GM21528 (cell line): ENCODE results near the gene EPM2A.

Experiments used
- ATAC-seq: cut with Tn5 transposase; IDR thresholded peaks from one replicate; pipeline ENCODE4 v1.9.1; 2021; ENCODE audit warnings: mild to moderate bottlenecking, moderate library complexity; ENCODE audit not compliant: unreplicated experiment, low FRiP score

Gene EPM2A

GRCh38 chr6:145688493-145688905 lies 46.8 kb downstream of the EPM2A start:
- no peak for ATAC-seq

DNA sequence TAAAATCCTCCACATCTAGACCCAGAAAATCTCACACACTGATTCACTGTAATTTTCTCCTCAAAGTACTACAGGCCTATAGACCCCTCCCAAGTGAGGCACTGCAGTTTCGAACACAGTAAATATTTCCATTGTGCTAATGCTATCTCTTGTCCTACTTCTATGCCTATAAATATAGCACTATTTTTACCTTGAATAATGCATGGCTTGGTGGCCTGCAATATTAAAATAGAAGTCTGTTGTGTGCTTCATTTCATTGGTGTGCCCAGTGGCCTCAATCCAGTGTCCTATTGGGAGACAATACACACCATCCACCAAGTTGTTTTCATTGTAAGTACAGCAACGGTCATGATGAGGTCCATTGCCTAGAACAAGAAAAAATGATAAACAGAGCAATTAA lies 49.4 kb downstream of the EPM2A start:
- ATAC-seq, result no peak

- ATAC-seq, result no peak
Measured at GRCh38 chr6:145681965-145682364, 53.4 kb downstream of the EPM2A start.

- no peak for ATAC-seq
Measured at GRCh38 chr6:145673504-145673903, 61.8 kb downstream of the EPM2A start.

GRCh38 chr6:145670311-145670710 lies 65.0 kb downstream of the EPM2A start:
- no peak for ATAC-seq

DNA sequence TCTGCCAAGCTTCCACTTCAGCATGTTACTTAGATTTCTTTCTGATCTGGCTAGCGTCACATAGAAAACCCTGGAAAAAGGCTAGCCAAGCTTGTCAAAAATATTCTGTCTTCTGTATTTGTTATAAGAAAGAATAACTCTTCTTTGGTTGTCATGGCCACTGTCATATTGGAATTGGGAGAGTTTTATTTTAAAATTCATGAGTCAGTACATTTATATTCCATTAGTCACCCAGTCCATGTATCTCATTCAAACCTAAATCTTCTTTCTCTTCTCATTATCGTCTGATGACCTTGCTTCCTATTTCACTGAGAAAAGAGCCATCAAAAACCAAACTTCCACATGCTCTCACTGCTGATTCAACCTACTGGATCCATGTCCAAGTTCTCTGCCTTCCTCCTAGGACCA lies 65.7 kb downstream of the EPM2A start:
- no peak for ATAC-seq

DNA sequence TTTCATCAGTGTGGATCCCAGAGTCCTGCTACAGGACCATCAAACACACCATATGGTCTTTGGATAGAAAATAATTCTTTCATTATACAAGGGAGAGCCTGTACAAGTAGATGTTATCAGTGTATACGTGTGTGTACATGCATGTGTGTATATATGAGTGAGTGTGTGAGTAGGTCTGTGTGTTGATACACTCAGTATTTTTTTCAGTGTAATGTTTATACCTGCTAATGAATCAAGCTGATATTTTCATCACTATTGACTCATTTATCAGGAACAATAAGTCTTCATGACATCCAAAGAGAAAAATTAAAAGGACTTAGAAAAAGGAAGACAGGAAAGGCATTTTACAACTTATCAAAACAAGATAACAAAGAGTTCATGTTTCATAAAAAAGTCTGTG lies 66.5 kb downstream of the EPM2A start:
- no peak for ATAC-seq

GRCh38 chr6:145660676-145661075 lies 74.6 kb downstream of the EPM2A start:
- no peak for ATAC-seq

DNA sequence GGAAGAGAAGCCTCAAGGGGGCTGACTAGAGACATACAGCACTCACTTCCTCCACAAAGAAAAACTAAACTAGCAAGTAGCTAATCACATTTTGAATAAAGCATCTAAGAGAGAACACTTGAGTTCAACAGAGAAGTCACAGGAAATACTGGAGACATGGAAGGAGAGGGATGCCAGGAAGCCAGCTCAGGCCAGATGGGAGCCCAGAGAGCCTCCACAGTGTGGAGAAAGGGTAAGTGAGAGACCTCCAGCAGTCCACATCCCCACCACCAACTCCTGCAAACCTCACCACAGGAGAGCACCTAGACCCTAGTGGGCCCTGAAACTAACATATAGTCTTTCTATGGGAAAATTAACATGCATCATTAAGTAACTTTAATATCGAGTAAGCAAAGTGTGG lies 79.2 kb downstream of the EPM2A start:
- no peak for ATAC-seq

DNA sequence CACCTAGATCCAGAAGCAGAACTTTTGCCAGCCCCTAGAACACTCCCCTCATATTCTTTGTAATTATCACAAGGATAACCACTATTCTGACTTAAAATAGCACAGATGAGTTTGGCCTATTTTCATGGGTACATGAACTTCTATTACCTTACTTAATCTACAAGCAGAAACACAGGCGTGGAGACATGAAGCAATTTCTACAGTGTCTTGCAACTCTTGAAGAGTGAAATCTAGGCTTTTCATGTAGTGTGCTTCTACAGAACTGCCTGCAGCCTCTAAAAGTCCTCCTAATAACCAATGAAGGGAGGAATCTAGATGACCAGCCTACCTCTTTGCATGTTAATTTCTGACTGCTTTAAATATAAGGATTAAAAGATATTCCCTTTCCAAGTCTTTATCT lies 82.7 kb downstream of the EPM2A start:
- ATAC-seq, result no peak

DNA sequence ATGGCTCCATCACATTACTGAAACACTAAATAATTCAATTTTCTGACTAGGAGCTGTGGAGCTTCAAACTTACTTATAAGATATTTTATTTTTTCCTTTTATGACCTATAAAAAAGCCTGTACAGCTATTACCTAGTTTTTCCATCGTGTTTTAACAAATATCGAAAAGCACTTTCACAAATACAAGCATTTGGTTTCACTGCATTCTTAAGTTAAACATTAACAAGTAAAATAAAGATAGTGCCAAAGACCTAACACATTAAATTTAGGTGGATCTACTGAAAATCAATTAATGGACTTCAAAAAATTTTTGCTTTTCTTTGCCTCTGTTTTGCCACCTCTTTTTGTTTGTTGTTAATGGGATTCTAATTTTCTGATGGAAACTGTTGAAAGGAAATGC lies 83.3 kb downstream of the EPM2A start:
- no peak for ATAC-seq

- ATAC-seq, result no peak
Measured at GRCh38 chr6:145648149-145648548, 87.2 kb downstream of the EPM2A start.

DNA sequence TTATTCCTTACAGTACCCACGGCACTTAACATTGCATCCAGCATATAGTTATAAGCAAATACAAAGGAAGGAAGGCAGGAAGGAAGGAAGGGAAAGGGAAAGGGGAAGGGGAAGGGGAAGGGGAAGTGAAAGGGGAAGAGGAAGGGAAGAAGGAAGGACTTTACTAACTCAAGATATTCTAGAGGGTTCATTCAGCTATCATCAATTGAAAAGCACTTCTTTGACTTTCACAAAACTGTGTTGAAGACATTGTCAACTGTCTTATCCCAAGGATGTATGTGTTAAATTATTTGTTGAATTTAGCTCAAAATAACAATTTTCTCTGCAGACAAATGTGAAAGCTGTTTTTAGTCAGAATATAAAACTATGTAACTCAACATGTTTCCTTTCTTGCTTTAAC lies 87.7 kb downstream of the EPM2A start:
- no peak for ATAC-seq

DNA sequence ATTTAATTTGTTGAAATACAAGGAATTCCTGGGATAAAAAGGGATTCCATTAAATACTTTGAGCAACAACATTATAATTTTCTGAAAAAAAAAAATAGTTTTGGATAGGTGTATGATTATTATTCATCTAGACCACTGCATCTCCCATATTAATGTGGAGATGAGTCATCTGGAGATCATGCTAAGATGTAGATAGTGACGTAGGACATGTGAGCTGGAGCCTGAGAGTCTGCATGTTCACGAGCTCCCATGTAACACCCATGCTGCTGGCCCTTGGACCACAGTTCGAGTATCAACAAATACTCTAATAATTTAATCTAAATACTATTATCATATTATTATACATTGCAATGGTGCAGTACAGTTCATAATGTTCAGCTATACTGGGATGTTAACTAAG lies 91.6 kb downstream of the EPM2A start:
- ATAC-seq, result no peak

- ATAC-seq, result peak; percentile 96
Measured at GRCh38 chr6:145633981-145634627, 101.2 kb downstream of the EPM2A start.

- no peak for ATAC-seq
Measured at GRCh38 chr6:145632971-145633370, 102.3 kb downstream of the EPM2A start.

GRCh38 chr6:145631374-145631773 lies 103.9 kb downstream of the EPM2A start:
- ATAC-seq, result no peak

DNA sequence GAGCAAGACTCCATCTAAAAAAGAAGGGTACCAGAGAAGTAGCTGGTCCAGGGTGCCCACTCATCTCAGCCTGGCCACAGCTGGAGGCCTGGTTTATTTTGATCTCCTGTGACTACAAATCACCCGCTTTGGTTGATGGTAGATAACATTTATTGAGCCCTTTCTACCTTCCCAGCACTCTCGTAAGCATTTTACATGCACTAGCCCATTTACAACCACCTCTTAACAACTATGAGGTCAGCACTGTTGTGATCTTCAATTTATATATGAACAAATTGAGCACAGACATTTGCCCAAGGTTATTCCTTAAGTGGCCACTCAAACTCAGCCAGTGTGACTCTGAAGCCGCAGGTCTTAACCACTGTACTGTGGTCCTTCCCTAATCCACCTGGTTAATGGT lies 104.7 kb downstream of the EPM2A start:
- no peak for ATAC-seq

GRCh38 chr6:145629478-145629877 lies 105.8 kb downstream of the EPM2A start:
- ATAC-seq, result no peak

DNA sequence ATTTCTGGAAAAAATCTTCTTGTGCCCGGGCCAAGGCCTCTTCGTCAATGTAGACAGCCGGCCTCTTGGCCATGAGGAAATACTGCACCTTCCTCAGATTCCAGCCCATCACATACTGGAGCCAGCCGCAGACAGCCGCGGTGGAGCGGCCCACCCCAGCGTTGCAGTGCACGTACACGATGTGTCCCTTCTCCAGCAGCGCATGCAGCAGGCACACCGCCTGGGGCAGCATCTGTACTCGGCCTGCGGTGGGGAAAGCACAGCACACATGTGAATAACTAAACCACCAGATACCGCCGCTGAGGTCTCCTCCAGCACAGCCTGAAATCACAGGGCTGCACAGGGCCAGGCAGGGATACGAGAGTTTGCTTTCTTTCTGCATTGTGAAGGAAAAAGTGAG lies 107.9 kb downstream of the EPM2A start:
- no peak for ATAC-seq

GRCh38 chr6:145626857-145627256 lies 108.5 kb downstream of the EPM2A start:
- ATAC-seq, result no peak

- ATAC-seq, result no peak
Measured at GRCh38 chr6:145623231-145623630, 112.1 kb downstream of the EPM2A start.

DNA sequence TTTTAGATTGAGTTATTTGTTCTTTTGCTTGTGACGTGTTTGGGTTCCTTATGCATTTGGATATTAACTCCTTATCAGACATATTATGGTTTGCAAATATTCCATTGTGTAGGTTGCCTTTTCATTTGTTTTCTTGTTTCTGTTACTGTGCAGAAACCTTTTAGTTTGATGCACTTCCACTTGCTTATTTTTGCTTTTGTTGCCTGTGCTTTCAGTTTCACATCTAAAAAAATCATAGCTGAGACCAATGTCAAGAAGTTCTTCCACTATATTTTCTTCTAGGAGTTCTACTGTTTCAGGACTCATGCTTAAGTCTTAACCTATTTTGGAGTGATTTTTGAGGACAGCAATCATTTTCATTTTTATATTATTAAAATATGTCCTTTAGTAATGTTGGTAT lies 113.5 kb downstream of the EPM2A start:
- ATAC-seq, result peak; percentile 68
